ENCODE measurements around the gene ANKIB1.

The ANKIB1 gene

GRCh38 chr7:92296880-92297445 is 51.2 kb downstream of the ANKIB1 start:
- Histone ChIP-seq H3K4me3 (ENCODE audit: low read length) (no peak overlapping the region), H3K36me3 (ENCODE audit: insufficient read depth, low read depth, low read length) (peaks cover 15% of the 10 kb centered on the region), H3K27me3 (ENCODE audit: insufficient read depth, low read length) (no peaks in the 10 kb centered on the region), H3K4me1 (ENCODE audit: insufficient read depth, low read length) (peaks cover 12% of the 10 kb centered on the region), H3K9ac (ENCODE audit: low read depth, low read length) (no peak overlapping the region), H3K27ac (ENCODE audit: low read length) (no peak overlapping the region), H3K9me3 (ENCODE audit: insufficient read depth, low read depth, low read length) (no peaks in the 10 kb centered on the region)

- H3K36me3 ChIP-seq (ENCODE audit: insufficient read depth, low read depth, low read length) = peaks cover 15% of the 10 kb centered on the region
- no peaks in the 10 kb centered on the region for H3K9me3 ChIP-seq (ENCODE audit: insufficient read depth, low read depth, low read length)
- no peaks in the 10 kb centered on the region for H3K27me3 ChIP-seq (ENCODE audit: insufficient read depth, low read length)
- no peak overlapping the region for H3K9ac ChIP-seq (ENCODE audit: low read depth, low read length)
- H3K27ac ChIP-seq (ENCODE audit: low read length) = no peak overlapping the region
- peaks cover 12% of the 10 kb centered on the region for H3K4me1 ChIP-seq (ENCODE audit: insufficient read depth, low read length)
- H3K4me3 ChIP-seq (ENCODE audit: low read length) = no peak overlapping the region
Measured at GRCh38 chr7:92297736-92298135, 52.0 kb downstream of the ANKIB1 start.

- Histone ChIP-seq H3K9me3 (ENCODE audit: insufficient read depth, low read depth, low read length) (no peaks in the 10 kb centered on the region), H3K27me3 (ENCODE audit: insufficient read depth, low read length) (no peaks in the 10 kb centered on the region), H3K27ac (ENCODE audit: low read length) (no peak overlapping the region), H3K4me3 (ENCODE audit: low read length) (no peak overlapping the region), H3K36me3 (ENCODE audit: insufficient read depth, low read depth, low read length) (peaks cover 15% of the 10 kb centered on the region), H3K9ac (ENCODE audit: low read depth, low read length) (no peak overlapping the region), H3K4me1 (ENCODE audit: insufficient read depth, low read length) (no peaks in the 10 kb centered on the region)
Measured at GRCh38 chr7:92303761-92304160, 58.0 kb downstream of the ANKIB1 start.

GRCh38 chr7:92304406-92304893 is 58.7 kb downstream of the ANKIB1 start:
- no peaks in the 10 kb centered on the region for H3K27me3 ChIP-seq (ENCODE audit: insufficient read depth, low read length)
- H3K27ac ChIP-seq (ENCODE audit: low read length) = no peak overlapping the region
- no peak overlapping the region for H3K9ac ChIP-seq (ENCODE audit: low read depth, low read length)
- H3K4me3 ChIP-seq (ENCODE audit: low read length) = no peak overlapping the region
- no peaks in the 10 kb centered on the region for H3K9me3 ChIP-seq (ENCODE audit: insufficient read depth, low read depth, low read length)
- H3K4me1 ChIP-seq (ENCODE audit: insufficient read depth, low read length) = no peaks in the 10 kb centered on the region
- peaks cover 13% of the 10 kb centered on the region for H3K36me3 ChIP-seq (ENCODE audit: insufficient read depth, low read depth, low read length)

GRCh38 chr7:92306153-92306552 is 60.4 kb downstream of the ANKIB1 start:
- H3K36me3 ChIP-seq (ENCODE audit: insufficient read depth, low read depth, low read length) = peaks cover 18% of the 10 kb centered on the region
- H3K27me3 ChIP-seq (ENCODE audit: insufficient read depth, low read length) = no peaks in the 10 kb centered on the region
- H3K4me1 ChIP-seq (ENCODE audit: insufficient read depth, low read length) = no peaks in the 10 kb centered on the region
- no peak overlapping the region for H3K9ac ChIP-seq (ENCODE audit: low read depth, low read length)
- H3K9me3 ChIP-seq (ENCODE audit: insufficient read depth, low read depth, low read length) = no peaks in the 10 kb centered on the region
- no peak overlapping the region for H3K4me3 ChIP-seq (ENCODE audit: low read length)
- no peak overlapping the region for H3K27ac ChIP-seq (ENCODE audit: low read length)

GRCh38 chr7:92313055-92313454 is 67.3 kb downstream of the ANKIB1 start:
- H3K9me3 ChIP-seq (ENCODE audit: insufficient read depth, low read depth, low read length) = no peaks in the 10 kb centered on the region
- H3K4me1 ChIP-seq (ENCODE audit: insufficient read depth, low read length) = no peaks in the 10 kb centered on the region
- H3K4me3 ChIP-seq (ENCODE audit: low read length) = no peak overlapping the region
- H3K9ac ChIP-seq (ENCODE audit: low read depth, low read length) = no peak overlapping the region
- H3K27ac ChIP-seq (ENCODE audit: low read length) = no peak overlapping the region
- H3K36me3 ChIP-seq (ENCODE audit: insufficient read depth, low read depth, low read length) = peaks cover 12% of the 10 kb centered on the region; the same call in 1 of the 2 replicates
- H3K27me3 ChIP-seq (ENCODE audit: insufficient read depth, low read length) = no peaks in the 10 kb centered on the region

GRCh38 chr7:92319243-92319642 is 73.5 kb downstream of the ANKIB1 start:
- H3K36me3 ChIP-seq (ENCODE audit: insufficient read depth, low read depth, low read length) = peaks cover 6% of the 10 kb centered on the region
- H3K9me3 ChIP-seq (ENCODE audit: insufficient read depth, low read depth, low read length) = no peaks in the 10 kb centered on the region
- H3K27me3 ChIP-seq (ENCODE audit: insufficient read depth, low read length) = no peaks in the 10 kb centered on the region
- no peaks in the 10 kb centered on the region for H3K4me1 ChIP-seq (ENCODE audit: insufficient read depth, low read length)
- H3K9ac ChIP-seq (ENCODE audit: low read depth, low read length) = no peak overlapping the region
- no peak overlapping the region for H3K27ac ChIP-seq (ENCODE audit: low read length)
- H3K4me3 ChIP-seq (ENCODE audit: low read length) = no peak overlapping the region

- peaks cover 12% of the 10 kb centered on the region for H3K36me3 ChIP-seq (ENCODE audit: insufficient read depth, low read depth, low read length)
- no peaks in the 10 kb centered on the region for H3K27me3 ChIP-seq (ENCODE audit: insufficient read depth, low read length)
- no peak overlapping the region for H3K4me3 ChIP-seq (ENCODE audit: low read length)
- H3K4me1 ChIP-seq (ENCODE audit: insufficient read depth, low read length) = no peaks in the 10 kb centered on the region
- no peak overlapping the region for H3K27ac ChIP-seq (ENCODE audit: low read length)
- no peaks in the 10 kb centered on the region for H3K9me3 ChIP-seq (ENCODE audit: insufficient read depth, low read depth, low read length)
- no peak overlapping the region for H3K9ac ChIP-seq (ENCODE audit: low read depth, low read length)
Measured at GRCh38 chr7:92325173-92325572, 79.4 kb downstream of the ANKIB1 start.

- no peaks in the 10 kb centered on the region for H3K9me3 ChIP-seq (ENCODE audit: insufficient read depth, low read depth, low read length)
- no peaks in the 10 kb centered on the region for H3K27me3 ChIP-seq (ENCODE audit: insufficient read depth, low read length)
- H3K27ac ChIP-seq (ENCODE audit: low read length) = no peak overlapping the region
- no peak overlapping the region for H3K4me3 ChIP-seq (ENCODE audit: low read length)
- no peaks in the 10 kb centered on the region for H3K4me1 ChIP-seq (ENCODE audit: insufficient read depth, low read length)
- H3K9ac ChIP-seq (ENCODE audit: low read depth, low read length) = no peak overlapping the region
- H3K36me3 ChIP-seq (ENCODE audit: insufficient read depth, low read depth, low read length) = peaks cover 6% of the 10 kb centered on the region
Measured at GRCh38 chr7:92325858-92326257, 80.1 kb downstream of the ANKIB1 start.

- H3K27me3 ChIP-seq (ENCODE audit: insufficient read depth, low read length) = no peaks in the 10 kb centered on the region
- H3K27ac ChIP-seq (ENCODE audit: low read length) = no peak overlapping the region
- no peaks in the 10 kb centered on the region for H3K4me1 ChIP-seq (ENCODE audit: insufficient read depth, low read length)
- no peak overlapping the region for H3K4me3 ChIP-seq (ENCODE audit: low read length)
- peaks cover 6% of the 10 kb centered on the region; the same call in 1 of the 2 replicates for H3K36me3 ChIP-seq (ENCODE audit: insufficient read depth, low read depth, low read length)
- H3K9me3 ChIP-seq (ENCODE audit: insufficient read depth, low read depth, low read length) = no peaks in the 10 kb centered on the region
- H3K9ac ChIP-seq (ENCODE audit: low read depth, low read length) = no peak overlapping the region
Measured at GRCh38 chr7:92330835-92331438, 85.2 kb downstream of the ANKIB1 start.

GRCh38 chr7:92331508-92331907 is 85.7 kb downstream of the ANKIB1 start:
- H3K9me3 ChIP-seq (ENCODE audit: insufficient read depth, low read depth, low read length) = no peaks in the 10 kb centered on the region
- no peak overlapping the region for H3K9ac ChIP-seq (ENCODE audit: low read depth, low read length)
- H3K4me1 ChIP-seq (ENCODE audit: insufficient read depth, low read length) = no peaks in the 10 kb centered on the region
- H3K27me3 ChIP-seq (ENCODE audit: insufficient read depth, low read length) = no peaks in the 10 kb centered on the region
- peaks cover 6% of the 10 kb centered on the region; the same call in 1 of the 2 replicates for H3K36me3 ChIP-seq (ENCODE audit: insufficient read depth, low read depth, low read length)
- H3K27ac ChIP-seq (ENCODE audit: low read length) = no peak overlapping the region
- no peak overlapping the region for H3K4me3 ChIP-seq (ENCODE audit: low read length)

- Histone ChIP-seq H3K27ac (ENCODE audit: low read length) (no peak overlapping the region), H3K9ac (ENCODE audit: low read depth, low read length) (no peak overlapping the region), H3K27me3 (ENCODE audit: insufficient read depth, low read length) (no peaks in the 10 kb centered on the region), H3K4me3 (ENCODE audit: low read length) (no peak overlapping the region), H3K9me3 (ENCODE audit: insufficient read depth, low read depth, low read length) (no peaks in the 10 kb centered on the region), H3K4me1 (ENCODE audit: insufficient read depth, low read length) (no peaks in the 10 kb centered on the region), H3K36me3 (ENCODE audit: insufficient read depth, low read depth, low read length) (peaks cover 3% of the 10 kb centered on the region; the same call in 1 of the 2 replicates)
Measured at GRCh38 chr7:92332782-92333181, 87.0 kb downstream of the ANKIB1 start.
